K562 (cell line): ENCODE data around the gene LRP2. TPM values are rescaled to one million over a fixed set of nuclear protein-coding genes. Genes with fewer than 3 reads are reported as not detected.

Experiments used
- ETV5 ChIP-seq: sonication (generic); formaldehyde crosslinking; IDR thresholded peaks from 2 replicates; pipeline ENCODE4 v1.4.0; 2020; ENCODE audit warnings: low read depth, mild to moderate bottlenecking, missing genetic modification reagents
- FOS ChIP-seq: IDR thresholded peaks from 3 replicates; pipeline ENCODE4 v1.6.1; 2011; ENCODE audit not compliant: insufficient read length; ENCODE audit errors: extremely low read depth
- GTF2A2 ChIP-seq: IDR thresholded peaks from 2 replicates; pipeline ENCODE4 v1.6.1; 2016; ENCODE audit warnings: mild to moderate bottlenecking, missing genetic modification characterization, missing compliant biosample characterization
- HIVEP1 ChIP-seq: fragments of 250-450 bp; sonication (Bioruptor Pico); IDR thresholded peaks from 2 replicates; pipeline ENCODE4 v1.4.0; 2020; ENCODE audit warnings: mild to moderate bottlenecking
- MXI1 ChIP-seq: IDR thresholded peaks from 2 replicates; pipeline ENCODE4 v1.6.1; 2011; ENCODE audit warnings: low read depth, mild to moderate bottlenecking, improper control_type of control experiment, low read length
- MYNN ChIP-seq, 2 experiments: sonication (generic); formaldehyde crosslinking in 1 of 2; IDR thresholded peaks; 2 replicates each; pipeline versions ENCODE4 v1.5.0 to v1.6.1; 2016 to 2020; ENCODE audit warnings: antibody characterized with exemption in 1 of 2, missing genetic modification reagents in 1 of 2
- POLR3G ChIP-seq: IDR thresholded peaks from 2 replicates; pipeline ENCODE4 v1.6.1; 2011; ENCODE audit not compliant: insufficient read length, insufficient replicate concordance; ENCODE audit errors: extremely low read depth
- SRSF3 ChIP-seq: fragments of 200-400 bp; formaldehyde crosslinking; IDR thresholded peaks from 2 replicates; pipeline ENCODE4 v1.6.1; 2016; ENCODE audit warnings: mild to moderate bottlenecking, low read length, moderate library complexity; ENCODE audit not compliant: insufficient read depth
- ZNF282 ChIP-seq: sonication (generic); formaldehyde crosslinking; IDR thresholded peaks from 2 replicates; pipeline ENCODE4 v1.8.1; 2023; ENCODE audit warnings: missing genetic modification reagents
- ZNF589 ChIP-seq: fragments of 200-800 bp; sonication (Bioruptor generic); IDR thresholded peaks from 2 replicates; pipeline ENCODE4 v1.6.1; 2016; ENCODE audit warnings: low read depth, missing genetic modification characterization, missing compliant biosample characterization
- polyA plus RNA-seq, 8 experiments: library from polyadenylated mRNA; depleted of rRNA in 4 of 8; stranded (reverse) in 5 of 8; unstranded in 3 of 8; fragments of >200 nt; fragmentation: Nextera tagmentation in 2 of 8; fragmentation: Illumina TruSeq in 1 of 8; extraction: Ambion mirVana in 2 of 8; extraction: Trizol in 1 of 8; gene quantifications; 2 replicates each; pipeline versions ENCODE4 v1.2.1 to v1.2.3, GENCODE V29; 2011 to 2014; ENCODE audit warnings: inconsistent platforms in 1 of 8, missing spikeins in 1 of 8
- total RNA-seq, 7 experiments: library from RNA; depleted of rRNA in 6 of 7; stranded (reverse); fragments of >200 nt in 6 of 7; fragmentation: Illumina TruSeq in 2 of 7; extraction: Trizol in 2 of 7; gene quantifications; 2 replicates each; pipeline versions ENCODE4 v1.2.1 to v1.2.3, GENCODE V29; 2011 to 2021; ENCODE audit warnings: low replicate concordance in 1 of 7
- TF ChIP-seq, protein P1 (sequence below), 2 experiments: fragments of 450-650 bp in 1 of 2; sonication (generic) in 1 of 2; formaldehyde crosslinking; conservative IDR thresholded peaks; 2 replicates each; pipeline versions ENCODE4 v1.4.0 to v1.8.1; 2020 to 2022; ENCODE audit warnings: mild to moderate bottlenecking in 1 of 2, missing genetic modification reagents in 1 of 2
- TF ChIP-seq, protein P2 (sequence below): sonication (generic); formaldehyde crosslinking; IDR thresholded peaks from 2 replicates; pipeline ENCODE4 v1.8.0; 2023; ENCODE audit warnings: missing genetic modification reagents, mild to moderate bottlenecking, borderline replicate concordance
- TF ChIP-seq, protein P3 (sequence below): fragments of 150-350 bp; IDR thresholded peaks from 2 replicates; pipeline ENCODE4 v1.6.1; 2014; ENCODE audit warnings: low read depth, mild to moderate bottlenecking, low read length, borderline replicate concordance
- TF ChIP-seq, protein P4 (sequence below): fragments of 450-650 bp; IDR thresholded peaks from one replicate; pipeline ENCODE4 v1.6.1; 2018; ENCODE audit warnings: mild to moderate bottlenecking, moderate library complexity; ENCODE audit not compliant: partially characterized antibody
- TF ChIP-seq, protein P5 (sequence below): fragments of 450-650 bp; IDR thresholded peaks from 2 replicates; pipeline ENCODE4 v1.6.1; 2016; ENCODE audit warnings: borderline replicate concordance

Gene LRP2
- total and polyA plus RNA-seq, 9 of the 15 experiments (the other 6 are each of a cell fraction or from before 2014, with no cell fraction given) = 0.04 to 0.18 (median 0.11) TPM; not detected in 1

DNA sequence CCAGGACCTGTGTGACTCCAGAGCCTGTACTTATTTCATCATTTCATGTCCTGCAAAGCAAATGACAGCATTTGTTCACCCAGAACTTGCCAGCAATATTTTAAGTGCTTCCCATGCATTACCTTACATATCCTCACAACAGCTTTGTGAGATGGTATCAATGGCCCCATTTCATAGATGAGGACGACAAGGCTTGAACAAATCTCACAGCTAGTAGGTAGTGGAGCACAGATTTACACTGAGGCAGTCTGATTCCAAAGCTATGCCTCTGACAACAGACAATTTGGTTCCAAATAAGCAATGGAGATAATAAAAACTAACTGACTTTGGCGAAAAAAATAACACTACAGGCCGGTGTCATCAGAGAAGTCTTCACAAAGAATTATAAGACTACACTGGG is 33.5 kb downstream of the LRP2 start (continued):
- TF ChIP-seq, protein P1, sequence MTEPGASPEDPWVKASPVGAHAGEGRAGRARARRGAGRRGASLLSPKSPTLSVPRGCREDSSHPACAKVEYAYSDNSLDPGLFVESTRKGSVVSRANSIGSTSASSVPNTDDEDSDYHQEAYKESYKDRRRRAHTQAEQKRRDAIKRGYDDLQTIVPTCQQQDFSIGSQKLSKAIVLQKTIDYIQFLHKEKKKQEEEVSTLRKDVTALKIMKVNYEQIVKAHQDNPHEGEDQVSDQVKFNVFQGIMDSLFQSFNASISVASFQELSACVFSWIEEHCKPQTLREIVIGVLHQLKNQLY (CRISPR knock-in tag; conservative IDR thresholded peaks at IDR 0.05) = no peak
- TF ChIP-seq HIVEP1 (CRISPR knock-in tag) (no peak), ZNF589 (CRISPR knock-in tag) (no peak), POLR3G (no peak), GTF2A2 (no peak), ZNF282 (CRISPR knock-in tag) (no peak), FOS (no peak), ETV5 (no peak), MYNN (IDR thresholded peaks at IDR 0.05) (no peak), MYNN (CRISPR knock-in tag; IDR thresholded peaks at IDR 0.05) (no peak), MXI1 (no peak), SRSF3 (no peak)
- TF ChIP-seq, protein P2, sequence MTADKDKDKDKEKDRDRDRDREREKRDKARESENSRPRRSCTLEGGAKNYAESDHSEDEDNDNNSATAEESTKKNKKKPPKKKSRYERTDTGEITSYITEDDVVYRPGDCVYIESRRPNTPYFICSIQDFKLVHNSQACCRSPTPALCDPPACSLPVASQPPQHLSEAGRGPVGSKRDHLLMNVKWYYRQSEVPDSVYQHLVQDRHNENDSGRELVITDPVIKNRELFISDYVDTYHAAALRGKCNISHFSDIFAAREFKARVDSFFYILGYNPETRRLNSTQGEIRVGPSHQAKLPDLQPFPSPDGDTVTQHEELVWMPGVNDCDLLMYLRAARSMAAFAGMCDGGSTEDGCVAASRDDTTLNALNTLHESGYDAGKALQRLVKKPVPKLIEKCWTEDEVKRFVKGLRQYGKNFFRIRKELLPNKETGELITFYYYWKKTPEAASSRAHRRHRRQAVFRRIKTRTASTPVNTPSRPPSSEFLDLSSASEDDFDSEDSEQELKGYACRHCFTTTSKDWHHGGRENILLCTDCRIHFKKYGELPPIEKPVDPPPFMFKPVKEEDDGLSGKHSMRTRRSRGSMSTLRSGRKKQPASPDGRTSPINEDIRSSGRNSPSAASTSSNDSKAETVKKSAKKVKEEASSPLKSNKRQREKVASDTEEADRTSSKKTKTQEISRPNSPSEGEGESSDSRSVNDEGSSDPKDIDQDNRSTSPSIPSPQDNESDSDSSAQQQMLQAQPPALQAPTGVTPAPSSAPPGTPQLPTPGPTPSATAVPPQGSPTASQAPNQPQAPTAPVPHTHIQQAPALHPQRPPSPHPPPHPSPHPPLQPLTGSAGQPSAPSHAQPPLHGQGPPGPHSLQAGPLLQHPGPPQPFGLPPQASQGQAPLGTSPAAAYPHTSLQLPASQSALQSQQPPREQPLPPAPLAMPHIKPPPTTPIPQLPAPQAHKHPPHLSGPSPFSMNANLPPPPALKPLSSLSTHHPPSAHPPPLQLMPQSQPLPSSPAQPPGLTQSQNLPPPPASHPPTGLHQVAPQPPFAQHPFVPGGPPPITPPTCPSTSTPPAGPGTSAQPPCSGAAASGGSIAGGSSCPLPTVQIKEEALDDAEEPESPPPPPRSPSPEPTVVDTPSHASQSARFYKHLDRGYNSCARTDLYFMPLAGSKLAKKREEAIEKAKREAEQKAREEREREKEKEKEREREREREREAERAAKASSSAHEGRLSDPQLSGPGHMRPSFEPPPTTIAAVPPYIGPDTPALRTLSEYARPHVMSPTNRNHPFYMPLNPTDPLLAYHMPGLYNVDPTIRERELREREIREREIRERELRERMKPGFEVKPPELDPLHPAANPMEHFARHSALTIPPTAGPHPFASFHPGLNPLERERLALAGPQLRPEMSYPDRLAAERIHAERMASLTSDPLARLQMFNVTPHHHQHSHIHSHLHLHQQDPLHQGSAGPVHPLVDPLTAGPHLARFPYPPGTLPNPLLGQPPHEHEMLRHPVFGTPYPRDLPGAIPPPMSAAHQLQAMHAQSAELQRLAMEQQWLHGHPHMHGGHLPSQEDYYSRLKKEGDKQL (CRISPR knock-in tag) = no peak
- TF ChIP-seq, protein P3, sequence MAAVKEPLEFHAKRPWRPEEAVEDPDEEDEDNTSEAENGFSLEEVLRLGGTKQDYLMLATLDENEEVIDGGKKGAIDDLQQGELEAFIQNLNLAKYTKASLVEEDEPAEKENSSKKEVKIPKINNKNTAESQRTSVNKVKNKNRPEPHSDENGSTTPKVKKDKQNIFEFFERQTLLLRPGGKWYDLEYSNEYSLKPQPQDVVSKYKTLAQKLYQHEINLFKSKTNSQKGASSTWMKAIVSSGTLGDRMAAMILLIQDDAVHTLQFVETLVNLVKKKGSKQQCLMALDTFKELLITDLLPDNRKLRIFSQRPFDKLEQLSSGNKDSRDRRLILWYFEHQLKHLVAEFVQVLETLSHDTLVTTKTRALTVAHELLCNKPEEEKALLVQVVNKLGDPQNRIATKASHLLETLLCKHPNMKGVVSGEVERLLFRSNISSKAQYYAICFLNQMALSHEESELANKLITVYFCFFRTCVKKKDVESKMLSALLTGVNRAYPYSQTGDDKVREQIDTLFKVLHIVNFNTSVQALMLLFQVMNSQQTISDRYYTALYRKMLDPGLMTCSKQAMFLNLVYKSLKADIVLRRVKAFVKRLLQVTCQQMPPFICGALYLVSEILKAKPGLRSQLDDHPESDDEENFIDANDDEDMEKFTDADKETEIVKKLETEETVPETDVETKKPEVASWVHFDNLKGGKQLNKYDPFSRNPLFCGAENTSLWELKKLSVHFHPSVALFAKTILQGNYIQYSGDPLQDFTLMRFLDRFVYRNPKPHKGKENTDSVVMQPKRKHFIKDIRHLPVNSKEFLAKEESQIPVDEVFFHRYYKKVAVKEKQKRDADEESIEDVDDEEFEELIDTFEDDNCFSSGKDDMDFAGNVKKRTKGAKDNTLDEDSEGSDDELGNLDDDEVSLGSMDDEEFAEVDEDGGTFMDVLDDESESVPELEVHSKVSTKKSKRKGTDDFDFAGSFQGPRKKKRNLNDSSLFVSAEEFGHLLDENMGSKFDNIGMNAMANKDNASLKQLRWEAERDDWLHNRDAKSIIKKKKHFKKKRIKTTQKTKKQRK = no peak
- TF ChIP-seq, protein P4, sequence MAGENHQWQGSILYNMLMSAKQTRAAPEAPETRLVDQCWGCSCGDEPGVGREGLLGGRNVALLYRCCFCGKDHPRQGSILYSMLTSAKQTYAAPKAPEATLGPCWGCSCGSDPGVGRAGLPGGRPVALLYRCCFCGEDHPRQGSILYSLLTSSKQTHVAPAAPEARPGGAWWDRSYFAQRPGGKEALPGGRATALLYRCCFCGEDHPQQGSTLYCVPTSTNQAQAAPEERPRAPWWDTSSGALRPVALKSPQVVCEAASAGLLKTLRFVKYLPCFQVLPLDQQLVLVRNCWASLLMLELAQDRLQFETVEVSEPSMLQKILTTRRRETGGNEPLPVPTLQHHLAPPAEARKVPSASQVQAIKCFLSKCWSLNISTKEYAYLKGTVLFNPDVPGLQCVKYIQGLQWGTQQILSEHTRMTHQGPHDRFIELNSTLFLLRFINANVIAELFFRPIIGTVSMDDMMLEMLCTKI = no peak
- TF ChIP-seq, protein P5, sequence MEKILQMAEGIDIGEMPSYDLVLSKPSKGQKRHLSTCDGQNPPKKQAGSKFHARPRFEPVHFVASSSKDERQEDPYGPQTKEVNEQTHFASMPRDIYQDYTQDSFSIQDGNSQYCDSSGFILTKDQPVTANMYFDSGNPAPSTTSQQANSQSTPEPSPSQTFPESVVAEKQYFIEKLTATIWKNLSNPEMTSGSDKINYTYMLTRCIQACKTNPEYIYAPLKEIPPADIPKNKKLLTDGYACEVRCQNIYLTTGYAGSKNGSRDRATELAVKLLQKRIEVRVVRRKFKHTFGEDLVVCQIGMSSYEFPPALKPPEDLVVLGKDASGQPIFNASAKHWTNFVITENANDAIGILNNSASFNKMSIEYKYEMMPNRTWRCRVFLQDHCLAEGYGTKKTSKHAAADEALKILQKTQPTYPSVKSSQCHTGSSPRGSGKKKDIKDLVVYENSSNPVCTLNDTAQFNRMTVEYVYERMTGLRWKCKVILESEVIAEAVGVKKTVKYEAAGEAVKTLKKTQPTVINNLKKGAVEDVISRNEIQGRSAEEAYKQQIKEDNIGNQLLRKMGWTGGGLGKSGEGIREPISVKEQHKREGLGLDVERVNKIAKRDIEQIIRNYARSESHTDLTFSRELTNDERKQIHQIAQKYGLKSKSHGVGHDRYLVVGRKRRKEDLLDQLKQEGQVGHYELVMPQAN = no peak
